ENCODE measurements around the gene TAOK3. TPM values are rescaled to one million over a fixed set of nuclear protein-coding genes. Genes with fewer than 3 reads are reported as not detected.
A peak's percentile ranks its signal among the peaks of the same experiment; 100 is the strongest.

Gene TAOK3
- total RNA-seq, 1 experiment from 2014 or later, result 39.1 TPM

GRCh38 chr12:118122264-118122663 lies 250.4 kb downstream of the TAOK3 start:
- H3K27ac Mint-ChIP-seq (ENCODE audit: unreplicated experiment), result no peak overlapping the region
- no peaks in the 10 kb centered on the region for H3K9me3 Mint-ChIP-seq (ENCODE audit: low read depth, unreplicated experiment)

GRCh38 chr12:118120579-118121363 lies 251.9 kb downstream of the TAOK3 start:
- no peaks in the 10 kb centered on the region for H3K9me3 Mint-ChIP-seq (ENCODE audit: low read depth, unreplicated experiment)
- TF ChIP-seq CTCF (IDR thresholded peaks at IDR 0.05; ENCODE audit: unreplicated experiment), result peak; percentile 90
- H3K27me3 Mint-ChIP-seq (ENCODE audit: unreplicated experiment), result no peaks in the 10 kb centered on the region
- CTCF ChIA-PET, result interaction anchor here (0.6 to 1.9 kb wide), 6 partner anchors 11 to 255 kb away, joined by 3 to 13 read pairs (median 6); partner anchors contain the start of genes PEBP1 and SUDS3
- H3K27ac Mint-ChIP-seq (ENCODE audit: unreplicated experiment), result no peak overlapping the region
- intact Hi-C loops (cut with micrococcal nuclease; ENCODE audit: unreplicated experiment), result loop anchor here (1.0 kb wide), 2 partner anchors 11 to 256 kb away; partner anchors contain the start of gene SUDS3
- DNase-seq, result peak; percentile 73
- H3K4me3 Mint-ChIP-seq (ENCODE audit: low read depth, unreplicated experiment), result no peak overlapping the region
- BruUV-seq (replicated peaks), result no TSS peak
- H3K4me1 Mint-ChIP-seq (ENCODE audit: low read depth, unreplicated experiment), result peaks cover 16% of the 10 kb centered on the region
- H3K36me3 Mint-ChIP-seq (ENCODE audit: insufficient read depth, unreplicated experiment), result peaks cover 2% of the 10 kb centered on the region

More at GRCh38 chr12:118122264-118122663, 250.4 kb downstream of the TAOK3 start:
- TF ChIP-seq CTCF (IDR thresholded peaks at IDR 0.05; ENCODE audit: unreplicated experiment), result no peak
- H3K4me1 Mint-ChIP-seq (ENCODE audit: low read depth, unreplicated experiment), result peaks cover 12% of the 10 kb centered on the region
- BruUV-seq (replicated peaks), result no TSS peak
- no peaks in the 10 kb centered on the region for H3K27me3 Mint-ChIP-seq (ENCODE audit: unreplicated experiment)
- H3K36me3 Mint-ChIP-seq (ENCODE audit: insufficient read depth, unreplicated experiment), result no peaks in the 10 kb centered on the region
- intact Hi-C loops (cut with micrococcal nuclease; ENCODE audit: unreplicated experiment), result no loop called here
- CTCF ChIA-PET, result interaction anchor here (1.9 kb wide), 1 partner anchor 254 kb away, joined by 13 read pairs; the partner anchor contains the start of gene SUDS3
- no peak for DNase-seq
- no peak overlapping the region for H3K4me3 Mint-ChIP-seq (ENCODE audit: low read depth, unreplicated experiment)

- H3K4me3 Mint-ChIP-seq (ENCODE audit: low read depth, unreplicated experiment), result no peak overlapping the region
- peaks cover 19% of the 10 kb centered on the region for H3K4me1 Mint-ChIP-seq (ENCODE audit: low read depth, unreplicated experiment)
- TF ChIP-seq CTCF (IDR thresholded peaks at IDR 0.05; ENCODE audit: unreplicated experiment), result no peak
- no peaks in the 10 kb centered on the region for H3K9me3 Mint-ChIP-seq (ENCODE audit: low read depth, unreplicated experiment)
- no peaks in the 10 kb centered on the region for H3K27me3 Mint-ChIP-seq (ENCODE audit: unreplicated experiment)
- BruUV-seq (replicated peaks), result no TSS peak
- no peak overlapping the region for H3K27ac Mint-ChIP-seq (ENCODE audit: unreplicated experiment)
- intact Hi-C loops (cut with micrococcal nuclease; ENCODE audit: unreplicated experiment), result no loop called here
- CTCF ChIA-PET, result no interaction called here
- no peak for DNase-seq
- H3K36me3 Mint-ChIP-seq (ENCODE audit: insufficient read depth, unreplicated experiment), result peaks cover 7% of the 10 kb centered on the region
Measured at GRCh38 chr12:118119449-118119879, 253.2 kb downstream of the TAOK3 start.

- Mint-ChIP-seq H3K4me1 (ENCODE audit: low read depth, unreplicated experiment) (peaks cover 16% of the 10 kb centered on the region), H3K9me3 (ENCODE audit: low read depth, unreplicated experiment) (no peaks in the 10 kb centered on the region), H3K27me3 (ENCODE audit: unreplicated experiment) (no peaks in the 10 kb centered on the region), H3K36me3 (ENCODE audit: insufficient read depth, unreplicated experiment) (peaks cover 10% of the 10 kb centered on the region), H3K27ac (ENCODE audit: unreplicated experiment) (no peak overlapping the region), H3K4me3 (ENCODE audit: low read depth, unreplicated experiment) (no peak overlapping the region)
- DNase-seq, result no peak
- no peak for TF ChIP-seq CTCF (IDR thresholded peaks at IDR 0.05; ENCODE audit: unreplicated experiment)
- BruUV-seq (replicated peaks), result no TSS peak
- CTCF ChIA-PET, result interaction anchor here (1.2 kb wide), 1 partner anchor 45 kb away, joined by 3 read pairs; no protein-coding TSS in a partner anchor
- intact Hi-C loops (cut with micrococcal nuclease; ENCODE audit: unreplicated experiment), result loop anchor here (10.0 kb wide), 1 partner anchor 234 kb away; no protein-coding TSS in a partner anchor
Measured at GRCh38 chr12:118109088-118109487, 263.6 kb downstream of the TAOK3 start.
